Measurements from ENCODE around the gene LHPP. TPM values are rescaled to one million over a fixed set of nuclear protein-coding genes. Genes with fewer than 3 reads are reported as not detected.

The LHPP gene
- total RNA-seq, 1 donor from 2014 or later = 12.1 TPM

GRCh38 chr10:124518366-124518765 is 56.7 kb downstream of the LHPP start:
- TF ChIP-seq CTCF (conservative IDR thresholded peaks at IDR 0.05; ENCODE audit: low read depth, low read length) = no peak
- H3K4me3 ChIP-seq (ENCODE audit: low read depth, low read length) = no peak overlapping the region

GRCh38 chr10:124520558-124521428 is 59.2 kb downstream of the LHPP start:
- DNase-seq (ENCODE audit: low read depth) = no peak

More at GRCh38 chr10:124518366-124518765, 56.7 kb downstream of the LHPP start:
- DNase-seq (ENCODE audit: low read depth) = no peak

GRCh38 chr10:124521429-124521871 is 59.8 kb downstream of the LHPP start:
- no peak overlapping the region for H3K4me3 ChIP-seq (ENCODE audit: low read depth, low read length)
- DNase-seq (ENCODE audit: low read depth) = no peak
- no peak for TF ChIP-seq CTCF (conservative IDR thresholded peaks at IDR 0.05; ENCODE audit: low read depth, low read length)

More at GRCh38 chr10:124520558-124521428, 59.2 kb downstream of the LHPP start:
- no peak for TF ChIP-seq CTCF (conservative IDR thresholded peaks at IDR 0.05; ENCODE audit: low read depth, low read length)
- H3K4me3 ChIP-seq (ENCODE audit: low read depth, low read length) = no peak overlapping the region

- no peak for TF ChIP-seq CTCF (conservative IDR thresholded peaks at IDR 0.05; ENCODE audit: low read depth, low read length)
- no peak overlapping the region for H3K4me3 ChIP-seq (ENCODE audit: low read depth, low read length)
- no peak for DNase-seq (ENCODE audit: low read depth)
Measured at GRCh38 chr10:124522131-124522932, 60.7 kb downstream of the LHPP start.

GRCh38 chr10:124522933-124523871 is 61.6 kb downstream of the LHPP start:
- H3K4me3 ChIP-seq (ENCODE audit: low read depth, low read length) = no peak overlapping the region
- TF ChIP-seq CTCF (conservative IDR thresholded peaks at IDR 0.05; ENCODE audit: low read depth, low read length) = no peak
- DNase-seq (ENCODE audit: low read depth) = no peak

- no peak overlapping the region for H3K4me3 ChIP-seq (ENCODE audit: low read depth, low read length)
- no peak for DNase-seq (ENCODE audit: low read depth)
- TF ChIP-seq CTCF (conservative IDR thresholded peaks at IDR 0.05; ENCODE audit: low read depth, low read length) = no peak
Measured at GRCh38 chr10:124523901-124524300, 62.3 kb downstream of the LHPP start.
